Chondrocyte (in vitro differentiated cells): ENCODE results near the gene B9D2. TPM values are rescaled to one million over a fixed set of nuclear protein-coding genes. Genes with fewer than 3 reads are reported as not detected.

Experiments
- DNase-seq: peaks from one replicate; pipeline ENCODE4 v3.0.0; 2021; ENCODE audit warnings: mixed read lengths, low spot score
- H3K27ac Mint-ChIP-seq: one replicate; pipeline ENCODE4 v1.8.0; 2021; ENCODE audit warnings: mild to moderate bottlenecking, moderate library complexity, mixed read lengths; ENCODE audit not compliant: unreplicated experiment
- H3K27me3 Mint-ChIP-seq: 2 replicates; pipeline ENCODE4 v1.8.0; 2021; ENCODE audit warnings: low read depth, mixed read lengths
- H3K36me3 Mint-ChIP-seq: 2 replicates; pipeline ENCODE4 v1.8.0; 2021; ENCODE audit warnings: low read depth, mixed read lengths
- H3K4me1 Mint-ChIP-seq: 2 replicates; pipeline ENCODE4 v1.8.0; 2021; ENCODE audit warnings: low read depth, mild to moderate bottlenecking, mixed read lengths
- H3K4me3 Mint-ChIP-seq: one replicate; pipeline ENCODE4 v1.8.0; 2021; ENCODE audit warnings: mild to moderate bottlenecking, moderate library complexity, mixed read lengths; ENCODE audit not compliant: unreplicated experiment
- H3K9me3 Mint-ChIP-seq: 2 replicates; pipeline ENCODE4 v1.8.0; 2021; ENCODE audit warnings: low read depth, mixed read lengths
- CTCF ChIP-seq: fragments of 200-600 bp; sonication (generic); IDR thresholded peaks from 2 replicates; pipeline ENCODE4 v1.5.0; 2021; ENCODE audit warnings: antibody characterized with exemption, mild to moderate bottlenecking, moderate library complexity
- total RNA-seq: library from RNA; stranded (reverse); gene quantifications from 3 replicates; pipeline ENCODE4 v1.2.1, GENCODE V29; 2021

B9D2 gene
- total RNA-seq, 1 donor from 2014 or later, result 2.0 TPM

GRCh38 chr19:41311613-41312012, 52.3 kb downstream of the B9D2 start:
- peak overlapping the region; percentile 94 for H3K4me3 Mint-ChIP-seq
- no peaks in the 10 kb centered on the region for H3K27me3 Mint-ChIP-seq
- H3K36me3 Mint-ChIP-seq, result peaks cover 19% of the 10 kb centered on the region
- peaks cover 45% of the 10 kb centered on the region for H3K4me1 Mint-ChIP-seq
- DNase-seq, result peak; percentile 8
- TF ChIP-seq CTCF, result no peak
- H3K27ac Mint-ChIP-seq, result peak overlapping the region; percentile 100
- no peaks in the 10 kb centered on the region for H3K9me3 Mint-ChIP-seq

GRCh38 chr19:41311072-41311471, 52.9 kb downstream of the B9D2 start:
- H3K9me3 Mint-ChIP-seq, result no peaks in the 10 kb centered on the region
- H3K27ac Mint-ChIP-seq, result peak overlapping the region; percentile 100
- peaks cover 15% of the 10 kb centered on the region for H3K36me3 Mint-ChIP-seq
- no peak for TF ChIP-seq CTCF
- H3K4me3 Mint-ChIP-seq, result peak overlapping the region; percentile 94
- H3K27me3 Mint-ChIP-seq, result no peaks in the 10 kb centered on the region
- no peak for DNase-seq
- peaks cover 45% of the 10 kb centered on the region for H3K4me1 Mint-ChIP-seq

- Mint-ChIP-seq H3K27ac (peak within 1 kb of the TSS; percentile 100), H3K4me1 (peaks cover 43% of the 10 kb centered on the region), H3K27me3 (no peaks in the 10 kb centered on the region), H3K36me3 (peaks cover 17% of the 10 kb centered on the region), H3K9me3 (no peaks in the 10 kb centered on the region), H3K4me3 (peak within 1 kb of the TSS; percentile 94)
- peak; percentile 16 for TF ChIP-seq CTCF
- DNase-seq, result peak; percentile 94
These were observed 53.7 kb downstream of the B9D2 start, which contains the start of gene CCDC97 for GRCh38 chr19:41310033-41310831. Gene CCDC97, plus strand, starts transcription at chr19:41310172. Its CDS starts 139 bp downstream, at chr19:41310311.

- Mint-ChIP-seq H3K27ac (peak overlapping the region; percentile 100), H3K4me1 (peaks cover 43% of the 10 kb centered on the region), H3K36me3 (peaks cover 22% of the 10 kb centered on the region), H3K27me3 (no peaks in the 10 kb centered on the region), H3K4me3 (peak overlapping the region; percentile 94), H3K9me3 (no peaks in the 10 kb centered on the region)
- TF ChIP-seq CTCF, result no peak
- DNase-seq, result peak; percentile 32
These were observed 54.5 kb downstream of the B9D2 start for GRCh38 chr19:41309180-41310032.

GRCh38 chr19:41308450-41309179, 55.3 kb downstream of the B9D2 start:
- peak; percentile 96 for TF ChIP-seq CTCF
- Mint-ChIP-seq H3K4me3 (peak overlapping the region; percentile 94), H3K9me3 (no peaks in the 10 kb centered on the region), H3K27ac (peak overlapping the region; percentile 100), H3K4me1 (peaks cover 43% of the 10 kb centered on the region), H3K27me3 (no peaks in the 10 kb centered on the region), H3K36me3 (peaks cover 24% of the 10 kb centered on the region)
- peak; percentile 93 for DNase-seq
